ENCODE measurements around the gene WNT10A. TPM values are rescaled to one million over a fixed set of nuclear protein-coding genes. Genes with fewer than 3 reads are reported as not detected.

WNT10A gene
- polyA plus RNA-seq, 1 of the 3 experiments (the other 2 are of a cell fraction): 0.02 TPM

- ChIA-PET CTCF (interaction anchor here (0.6 to 16.1 kb wide), 10 partner anchors 10 to 573 kb away, joined by 3 to 249 read pairs (median 5); partner anchors contain the start of genes CDK5R2 and WNT10A), POLR2A (interaction anchor here (0.6 to 1.7 kb wide), 3 partner anchors 19 to 101 kb away, joined by 3 to 4 read pairs (median 3); partner anchors contain the start of gene CDK5R2)
- H3K9me3 ChIP-seq: no peaks in the 10 kb centered on the region
- H2AFZ ChIP-seq (ENCODE audit: low read depth): no peak overlapping the region
- peak overlapping the region; percentile 44; the same call in 1 of the 2 replicates for H3K4me2 ChIP-seq
- peaks cover 46% of the 10 kb centered on the region for H3K27me3 ChIP-seq (ENCODE audit: insufficient read depth)
- WGBS (ENCODE audit: low lambda C conversion rate): 38% methylated on average over 9 of the region's 10 CpGs
- no peaks in the 10 kb centered on the region for H3F3A ChIP-seq (replicated peaks; ENCODE audit: insufficient read depth)
- H4K20me1 ChIP-seq (ENCODE audit: insufficient read depth): no peaks in the 10 kb centered on the region
- peak overlapping the region in 1 of 2 experiments; percentile 96; a peak in 2 of 4 replicates for H3K27ac ChIP-seq (ENCODE audit: low read depth in 2 of 2, low read length in 1 of 2)
- H3K4me3 ChIP-seq (ENCODE audit: low read depth in 2 of 2, low read length in 1 of 2): no peak overlapping the region
- no peak overlapping the region for H3K9ac ChIP-seq
- peak; percentile 65 for DNase-seq
- no peaks in the 10 kb centered on the region for H3K36me3 ChIP-seq (replicated peaks in 1 of 2; ENCODE audit: control insufficient read depth in 1 of 2, insufficient read depth in 2 of 2, low read length in 1 of 2)
- H3K79me2 ChIP-seq (ENCODE audit: insufficient read depth): no peaks in the 10 kb centered on the region
- no peak for TF ChIP-seq YY1 (IDR thresholded peaks at IDR 0.05; ENCODE audit: low read depth)
- 0 out of 2 replicates have a peak, but pooled peaks have one; percentile 23 for TF ChIP-seq MXI1 (IDR thresholded peaks at IDR 0.05; ENCODE audit: low read depth, low read length)
- TF ChIP-seq GABPA (IDR thresholded peaks at IDR 0.05; ENCODE audit: low read depth): no peak
- no peaks in the 10 kb centered on the region for H3K9me2 ChIP-seq
- H3K4me1 ChIP-seq (ENCODE audit: control insufficient read depth in 1 of 2, insufficient read depth in 2 of 2, low read depth in 1 of 2, low read length in 1 of 2): peaks cover 11 to 74% of the 10 kb centered on the region in 2 experiments; a peak in 2 of 4 replicates
These were observed 23.1 kb upstream of the WNT10A start for GRCh38 chr2:218857371-218858137.

GRCh38 chr2:218858138-218858445, 22.6 kb upstream of the WNT10A start:
- H3K27ac ChIP-seq (ENCODE audit: low read depth in 2 of 2, low read length in 1 of 2): peak overlapping the region in 1 of 2 experiments; percentile 96; a peak in 2 of 4 replicates
- H3K9me2 ChIP-seq: no peaks in the 10 kb centered on the region
- H3K9me3 ChIP-seq: no peaks in the 10 kb centered on the region
- no peaks in the 10 kb centered on the region for H3K36me3 ChIP-seq (replicated peaks in 1 of 2; ENCODE audit: control insufficient read depth in 1 of 2, insufficient read depth in 2 of 2, low read length in 1 of 2)
- no peak overlapping the region for H3K4me2 ChIP-seq
- ChIA-PET POLR2A (interaction anchor here (0.9 kb wide), 1 partner anchor 138 kb away, joined by 3 read pairs; no protein-coding TSS in a partner anchor), CTCF (interaction anchor here (0.6 to 16.1 kb wide), 8 partner anchors 19 to 572 kb away, joined by 3 to 249 read pairs (median 5); partner anchors contain the start of gene WNT10A)
- H3K4me1 ChIP-seq (ENCODE audit: control insufficient read depth in 1 of 2, insufficient read depth in 2 of 2, low read depth in 1 of 2, low read length in 1 of 2): peaks cover 11 to 75% of the 10 kb centered on the region in 2 experiments; a peak in 2 of 4 replicates
- H3K9ac ChIP-seq: no peak overlapping the region
- no peak overlapping the region for H2AFZ ChIP-seq (ENCODE audit: low read depth)
- no peaks in the 10 kb centered on the region for H4K20me1 ChIP-seq (ENCODE audit: insufficient read depth)
- 55% methylated on average over 1 of the region's 1 CpG for WGBS (ENCODE audit: low lambda C conversion rate)
- no peaks in the 10 kb centered on the region for H3K79me2 ChIP-seq (ENCODE audit: insufficient read depth)
- H3K4me3 ChIP-seq (ENCODE audit: low read depth in 2 of 2, low read length in 1 of 2): no peak overlapping the region
- H3K27me3 ChIP-seq (ENCODE audit: insufficient read depth): peaks cover 46% of the 10 kb centered on the region
- no peaks in the 10 kb centered on the region for H3F3A ChIP-seq (replicated peaks; ENCODE audit: insufficient read depth)
- TF ChIP-seq GABPA (IDR thresholded peaks at IDR 0.05; ENCODE audit: low read depth) (no peak), CHD2 (IDR thresholded peaks at IDR 0.05; ENCODE audit: low read length, partially characterized antibody) (no peak), RCOR1 (IDR thresholded peaks at IDR 0.05; ENCODE audit: low read length) (no peak), SMC3 (IDR thresholded peaks at IDR 0.05; ENCODE audit: low read depth, low read length) (no peak), FOSL2 (IDR thresholded peaks at IDR 0.05; ENCODE audit: borderline replicate concordance, low read depth) (no peak), REST (IDR thresholded peaks at IDR 0.05; ENCODE audit: low read depth, low read length) (no peak), TEAD4 (IDR thresholded peaks at IDR 0.05; ENCODE audit: borderline replicate concordance, insufficient read depth) (no peak), RXRA (IDR thresholded peaks at IDR 0.05; ENCODE audit: borderline replicate concordance, low read depth) (no peak), TCF12 (IDR thresholded peaks at IDR 0.05) (no peak)
- TF ChIP-seq, protein P1, sequence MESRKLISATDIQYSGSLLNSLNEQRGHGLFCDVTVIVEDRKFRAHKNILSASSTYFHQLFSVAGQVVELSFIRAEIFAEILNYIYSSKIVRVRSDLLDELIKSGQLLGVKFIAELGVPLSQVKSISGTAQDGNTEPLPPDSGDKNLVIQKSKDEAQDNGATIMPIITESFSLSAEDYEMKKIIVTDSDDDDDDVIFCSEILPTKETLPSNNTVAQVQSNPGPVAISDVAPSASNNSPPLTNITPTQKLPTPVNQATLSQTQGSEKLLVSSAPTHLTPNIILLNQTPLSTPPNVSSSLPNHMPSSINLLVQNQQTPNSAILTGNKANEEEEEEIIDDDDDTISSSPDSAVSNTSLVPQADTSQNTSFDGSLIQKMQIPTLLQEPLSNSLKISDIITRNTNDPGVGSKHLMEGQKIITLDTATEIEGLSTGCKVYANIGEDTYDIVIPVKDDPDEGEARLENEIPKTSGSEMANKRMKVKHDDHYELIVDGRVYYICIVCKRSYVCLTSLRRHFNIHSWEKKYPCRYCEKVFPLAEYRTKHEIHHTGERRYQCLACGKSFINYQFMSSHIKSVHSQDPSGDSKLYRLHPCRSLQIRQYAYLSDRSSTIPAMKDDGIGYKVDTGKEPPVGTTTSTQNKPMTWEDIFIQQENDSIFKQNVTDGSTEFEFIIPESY (IDR thresholded peaks at IDR 0.05; ENCODE audit: borderline replicate concordance, low read depth): no peak
- TF ChIP-seq, protein P2, sequence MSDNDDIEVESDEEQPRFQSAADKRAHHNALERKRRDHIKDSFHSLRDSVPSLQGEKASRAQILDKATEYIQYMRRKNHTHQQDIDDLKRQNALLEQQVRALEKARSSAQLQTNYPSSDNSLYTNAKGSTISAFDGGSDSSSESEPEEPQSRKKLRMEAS (IDR thresholded peaks at IDR 0.05; ENCODE audit: low read depth): no peak
- DNase-seq: no peak

Measured in SK-N-SH (cell line).